ENCODE measurements around the gene NKTR.

Gene NKTR

GRCh38 chr3:42655980-42656679 is 55.6 kb downstream of the NKTR start:
- Histone ChIP-seq H3K9ac (ENCODE audit: low read length) (no peak overlapping the region), H3K27ac (ENCODE audit: low read length) (no peak overlapping the region), H3F3A (ENCODE audit: insufficient read depth, low read length) (no peaks in the 10 kb centered on the region), H3K9me3 (replicated peaks; ENCODE audit: insufficient read depth, low read length) (no peaks in the 10 kb centered on the region), H2AFZ (ENCODE audit: low read length) (no peak overlapping the region), H3K4me3 (ENCODE audit: low read length) (no peak overlapping the region), H3K36me3 (replicated peaks; ENCODE audit: insufficient read depth, low read length) (no peaks in the 10 kb centered on the region), H3K79me2 (ENCODE audit: low read length) (no peaks in the 10 kb centered on the region), H3K9me2 (replicated peaks; ENCODE audit: insufficient read depth, low read length) (no peaks in the 10 kb centered on the region), H3K27me3 (replicated peaks; ENCODE audit: insufficient read depth, low read length) (no peaks in the 10 kb centered on the region), H3K4me1 (ENCODE audit: low read length) (no peaks in the 10 kb centered on the region), H4K20me1 (ENCODE audit: insufficient read depth, low read length) (no peaks in the 10 kb centered on the region), H3K4me2 (ENCODE audit: low read depth, low read length) (no peak overlapping the region)
- TF ChIP-seq EZH2 (optimal IDR thresholded peaks at IDR 0.05; ENCODE audit: low read depth, low read length) (no peak), EZH2phosphoT487 (IDR thresholded peaks at IDR 0.05; ENCODE audit: low read length) (no peak), CTCF (IDR thresholded peaks at IDR 0.05; ENCODE audit: low read length) (no peak)
- no peak for DNase-seq

DNA sequence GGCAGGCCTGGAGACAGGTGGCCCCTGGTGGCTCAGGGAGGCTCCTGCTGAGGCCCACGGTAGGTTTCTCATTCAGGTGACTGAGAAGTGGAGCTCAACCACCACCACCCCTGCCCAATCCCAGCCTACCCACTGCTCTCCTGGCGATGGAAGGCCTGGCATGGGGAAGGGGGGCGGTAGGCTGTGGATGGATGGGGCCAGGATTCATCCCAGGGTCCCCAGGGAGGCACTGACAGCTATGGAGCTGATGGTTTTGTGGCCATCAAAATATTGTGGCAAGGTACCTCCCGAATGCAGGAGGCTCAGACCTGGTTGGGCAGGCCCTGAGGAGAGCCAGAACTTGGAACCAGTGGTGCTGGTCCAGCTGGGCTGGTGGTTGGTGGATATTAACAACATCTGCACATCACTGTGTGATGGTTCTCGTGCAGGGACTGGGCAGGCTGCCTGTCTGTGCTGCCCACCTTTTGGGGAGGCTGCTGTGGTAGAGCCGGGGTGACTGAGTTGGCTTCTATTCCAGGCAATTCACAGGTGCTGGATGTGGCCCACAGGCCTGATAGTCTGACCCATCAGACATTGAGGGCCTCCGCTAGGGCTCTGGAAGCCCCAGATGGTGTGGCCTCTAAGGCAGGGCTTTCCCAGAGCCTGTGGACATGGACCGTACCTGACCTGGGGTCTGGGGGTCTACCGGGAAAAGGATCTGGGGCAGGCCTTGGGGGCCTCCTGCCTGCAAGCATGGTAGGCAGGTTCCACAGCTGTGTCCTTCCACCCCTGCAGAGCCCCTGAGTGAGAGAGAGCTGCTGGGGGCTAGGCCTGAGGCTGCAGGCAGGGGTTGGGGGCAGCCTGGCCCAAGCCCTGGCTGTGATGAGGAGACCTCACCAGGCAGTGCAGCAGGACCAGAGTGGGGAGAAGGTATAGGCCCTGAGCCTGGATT is 56.5 kb downstream of the NKTR start:
- Histone ChIP-seq H3K36me3 (replicated peaks; ENCODE audit: insufficient read depth, low read length) (no peaks in the 10 kb centered on the region), H2AFZ (ENCODE audit: low read length) (no peak overlapping the region), H4K20me1 (ENCODE audit: insufficient read depth, low read length) (no peaks in the 10 kb centered on the region), H3K4me2 (ENCODE audit: low read depth, low read length) (no peak overlapping the region), H3K9ac (ENCODE audit: low read length) (no peak overlapping the region), H3K9me2 (replicated peaks; ENCODE audit: insufficient read depth, low read length) (no peaks in the 10 kb centered on the region), H3K9me3 (replicated peaks; ENCODE audit: insufficient read depth, low read length) (no peaks in the 10 kb centered on the region), H3K27me3 (replicated peaks; ENCODE audit: insufficient read depth, low read length) (no peaks in the 10 kb centered on the region), H3K4me3 (ENCODE audit: low read length) (no peak overlapping the region), H3K27ac (ENCODE audit: low read length) (no peak overlapping the region), H3K4me1 (ENCODE audit: low read length) (no peaks in the 10 kb centered on the region), H3K79me2 (ENCODE audit: low read length) (no peaks in the 10 kb centered on the region), H3F3A (ENCODE audit: insufficient read depth, low read length) (no peaks in the 10 kb centered on the region)
- TF ChIP-seq EZH2 (optimal IDR thresholded peaks at IDR 0.05; ENCODE audit: low read depth, low read length) (no peak), CTCF (IDR thresholded peaks at IDR 0.05; ENCODE audit: low read length) (no peak), EZH2phosphoT487 (IDR thresholded peaks at IDR 0.05; ENCODE audit: low read length) (no peak)
- no peak for DNase-seq

GRCh38 chr3:42657675-42658074 is 57.2 kb downstream of the NKTR start:
- Histone ChIP-seq H3K4me3 (ENCODE audit: low read length) (no peak overlapping the region), H3K36me3 (replicated peaks; ENCODE audit: insufficient read depth, low read length) (no peaks in the 10 kb centered on the region), H3K9me3 (replicated peaks; ENCODE audit: insufficient read depth, low read length) (no peaks in the 10 kb centered on the region), H3K27me3 (replicated peaks; ENCODE audit: insufficient read depth, low read length) (no peaks in the 10 kb centered on the region), H3F3A (ENCODE audit: insufficient read depth, low read length) (no peaks in the 10 kb centered on the region), H2AFZ (ENCODE audit: low read length) (no peak overlapping the region), H3K4me1 (ENCODE audit: low read length) (no peaks in the 10 kb centered on the region), H3K27ac (ENCODE audit: low read length) (no peak overlapping the region), H4K20me1 (ENCODE audit: insufficient read depth, low read length) (no peaks in the 10 kb centered on the region), H3K9me2 (replicated peaks; ENCODE audit: insufficient read depth, low read length) (no peaks in the 10 kb centered on the region), H3K79me2 (ENCODE audit: low read length) (no peaks in the 10 kb centered on the region), H3K9ac (ENCODE audit: low read length) (no peak overlapping the region), H3K4me2 (ENCODE audit: low read depth, low read length) (no peak overlapping the region)
- TF ChIP-seq EZH2 (optimal IDR thresholded peaks at IDR 0.05; ENCODE audit: low read depth, low read length) (no peak), EZH2phosphoT487 (IDR thresholded peaks at IDR 0.05; ENCODE audit: low read length) (no peak)
- DNase-seq: no peak
